CD4-positive, alpha-beta T cell treated with Interleukin-6 at 100 ng/mL for 8 hours (primary cell): ENCODE measurements around the gene ZSWIM6.

ENCODE experiments used
- DNase-seq: peaks from one replicate; pipeline ENCODE4 v3.0.0-alpha.2; 2020; ENCODE audit warnings: mixed read lengths, low spot score

Gene ZSWIM6

DNA sequence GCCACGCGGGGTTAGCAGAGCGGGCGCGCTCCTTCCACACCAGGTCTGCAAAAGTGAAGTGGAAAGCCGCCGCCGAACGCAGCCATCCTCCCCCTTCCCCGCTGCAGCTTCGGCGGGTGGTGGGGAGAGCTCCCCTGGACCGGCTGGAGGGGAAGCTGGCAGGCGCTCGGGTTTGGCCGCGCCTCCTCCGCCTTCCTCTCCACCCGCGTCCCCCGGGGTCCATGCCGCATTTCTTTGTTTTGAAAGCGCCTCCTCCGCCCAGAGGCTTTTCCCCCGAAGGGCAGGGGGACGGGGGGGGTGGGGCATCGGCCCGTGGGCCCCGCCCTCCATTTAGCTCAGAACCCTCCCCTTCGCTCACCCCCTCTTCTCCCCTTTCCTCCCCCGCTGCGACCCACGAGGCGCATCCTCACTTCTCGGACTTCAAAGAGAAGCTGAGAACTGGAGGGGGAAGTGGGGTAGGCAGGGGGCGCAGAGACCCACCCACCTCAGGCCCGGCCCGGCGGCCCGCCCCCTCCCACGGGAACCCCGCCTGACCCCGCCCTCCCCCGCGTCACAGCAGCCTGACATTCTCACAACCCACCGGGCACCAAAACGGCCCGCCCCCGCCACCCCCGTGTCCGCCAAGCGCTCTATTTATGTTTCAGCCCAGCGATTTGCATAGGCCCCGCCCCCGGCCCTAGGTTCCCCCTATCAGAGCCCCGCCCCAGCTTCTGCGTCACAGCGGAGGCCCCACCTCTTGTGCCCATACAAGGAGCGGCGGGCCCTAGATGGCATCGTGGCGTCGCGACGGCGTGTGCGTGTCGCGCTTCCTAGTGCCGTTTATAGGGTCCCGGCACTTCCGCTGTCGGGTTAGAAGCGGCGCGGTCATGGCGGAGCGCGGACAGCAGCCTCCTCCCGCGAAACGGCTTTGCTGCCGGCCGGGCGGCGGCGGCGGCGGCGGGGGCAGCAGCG is at the start of gene ZSWIM6:
Gene ZSWIM6 (plus strand): TSS at position 852 of the 951 bp plus-strand sequence. CDS start 15 bp downstream, at position 867.
- DNase-seq, result peak; percentile 99

DNA sequence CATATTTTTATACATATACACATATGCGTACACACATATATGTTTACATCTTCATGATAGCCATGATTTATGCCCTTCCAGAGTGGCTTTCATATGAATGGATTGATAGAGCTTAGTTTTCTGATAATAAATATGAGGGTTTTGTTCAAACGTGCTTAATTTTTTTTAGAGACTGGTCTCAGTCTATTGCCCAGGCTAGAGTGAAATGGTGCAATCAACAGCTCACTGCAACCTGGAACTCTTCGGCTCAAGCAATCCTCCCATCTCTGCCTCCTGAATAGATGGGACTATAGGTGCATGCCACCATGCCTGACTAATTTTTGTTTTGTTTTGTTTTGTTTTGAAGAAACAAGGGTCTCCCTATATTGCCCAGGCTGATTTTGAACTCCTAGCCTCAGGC is 48.6 kb upstream of the ZSWIM6 start:
- DNase-seq, result no peak

DNA sequence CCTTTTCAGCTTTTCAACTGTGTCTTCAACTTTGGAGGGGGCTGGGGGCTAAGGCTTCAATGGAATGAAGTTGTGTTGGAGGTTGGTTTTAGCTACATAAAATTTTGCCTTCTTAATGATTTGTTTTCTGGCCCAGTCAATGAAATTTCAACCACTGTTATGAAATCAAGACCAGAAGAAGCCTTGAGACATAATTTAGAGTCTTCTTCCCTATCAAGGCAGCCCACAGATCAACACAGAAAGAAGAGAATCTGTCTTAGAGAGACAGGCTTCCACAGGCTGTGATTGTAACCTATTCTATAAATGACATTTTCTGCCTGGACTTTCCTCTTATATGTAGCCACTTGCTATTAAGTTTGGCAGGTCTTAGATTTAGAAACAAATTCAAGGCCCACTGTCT is 46.5 kb upstream of the ZSWIM6 start:
- no peak for DNase-seq

DNA sequence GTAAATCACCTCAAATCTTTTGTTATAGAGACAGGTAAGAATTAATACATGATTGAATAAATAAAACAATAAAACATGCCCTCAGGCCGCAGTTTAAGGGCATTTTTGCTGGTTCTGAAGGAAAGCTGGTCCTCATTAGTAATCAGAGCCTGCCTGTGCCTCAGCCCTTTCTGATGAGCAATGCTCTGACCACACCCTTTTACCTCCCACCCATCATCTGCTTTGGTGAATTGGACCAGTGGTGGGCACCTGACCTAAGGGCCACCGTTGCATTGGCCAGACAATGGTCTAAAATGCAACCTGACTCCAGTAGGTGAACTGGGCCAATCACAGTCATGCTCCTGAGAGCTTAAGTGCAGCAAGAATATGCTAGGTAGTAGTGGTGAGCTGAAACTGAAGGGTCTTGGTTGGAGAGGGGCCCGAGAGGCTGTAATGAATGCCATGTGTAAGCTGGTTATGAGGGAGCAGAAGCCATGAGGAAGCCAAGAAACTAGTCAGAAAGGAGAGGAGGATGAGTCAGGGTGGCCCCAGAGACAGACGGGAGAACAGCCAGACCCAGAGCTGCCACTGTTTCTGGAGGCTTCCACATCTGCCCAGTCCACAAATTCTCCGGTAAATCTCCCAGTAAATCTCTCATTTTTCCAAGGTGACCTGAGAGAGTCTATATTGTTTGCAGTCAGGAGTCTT is 45.5 kb upstream of the ZSWIM6 start:
- DNase-seq, result no peak

DNA sequence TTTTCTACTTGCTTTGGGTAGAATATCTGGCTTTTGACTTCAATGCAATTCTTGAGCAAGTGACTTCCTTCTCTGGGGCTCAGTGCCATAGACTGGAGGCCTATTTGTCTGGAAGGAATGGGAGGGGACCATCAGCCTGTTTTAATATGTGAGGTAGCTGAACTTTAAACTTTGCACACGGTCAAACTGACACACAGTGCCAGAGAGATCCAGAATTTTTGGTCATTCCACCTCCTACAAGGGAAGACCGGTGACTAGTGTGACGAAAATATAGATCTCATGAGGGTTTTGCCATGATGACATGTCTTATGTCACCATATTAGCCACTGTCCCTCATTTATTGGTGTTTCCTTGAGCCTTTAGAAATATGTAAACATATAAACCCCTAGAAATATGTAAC is 44.6 kb upstream of the ZSWIM6 start:
- DNase-seq, result no peak

DNA sequence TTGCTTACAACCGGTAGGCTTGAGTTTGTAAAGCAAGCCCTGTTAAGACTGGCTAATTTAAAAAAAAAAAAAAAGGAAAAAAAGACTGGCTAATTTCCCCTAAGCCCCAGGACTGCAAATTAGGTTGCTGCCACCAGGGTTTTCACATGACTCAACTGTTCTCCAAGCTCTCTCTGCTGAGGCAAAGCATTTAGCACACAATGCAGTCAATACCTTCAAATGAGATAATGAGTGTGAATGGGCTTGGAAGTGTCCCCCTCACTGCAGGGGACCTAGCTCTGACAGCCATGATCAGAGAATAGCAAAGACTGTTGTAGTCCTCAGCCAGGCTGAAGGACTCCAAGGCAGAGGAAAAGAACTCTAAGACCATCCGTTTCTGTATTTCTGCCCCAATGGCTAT is 42.8 kb upstream of the ZSWIM6 start:
- DNase-seq, result no peak

DNA sequence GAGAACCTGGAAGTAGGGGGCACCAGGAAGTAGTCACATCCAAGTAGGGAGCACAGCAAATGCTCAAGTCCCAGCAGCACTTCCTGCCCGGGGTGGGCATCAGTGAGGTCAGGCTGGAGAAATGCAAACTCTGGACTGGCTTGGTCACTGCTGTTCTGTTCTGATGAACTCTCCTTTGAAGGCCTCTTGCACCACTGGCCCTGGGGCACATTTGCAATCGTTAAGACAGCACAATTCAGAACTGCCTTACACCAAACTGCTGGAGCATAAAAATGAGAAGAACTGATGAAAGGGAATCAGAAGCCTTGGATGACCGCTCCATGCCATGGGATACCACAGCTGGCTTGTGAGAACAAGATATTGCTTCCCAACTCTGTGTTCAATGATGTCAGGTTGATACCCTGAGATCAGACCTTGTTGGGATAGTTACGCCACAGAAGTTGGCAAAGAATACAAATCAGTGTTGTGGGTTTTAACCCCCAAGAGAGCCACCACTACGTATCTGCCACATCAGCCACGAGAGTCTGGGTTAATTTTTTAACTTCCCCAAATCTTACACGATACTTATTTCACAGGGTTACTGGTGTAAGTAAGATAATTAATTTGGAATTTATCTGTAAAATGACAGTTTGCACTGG is 42.3 kb upstream of the ZSWIM6 start:
- no peak for DNase-seq

DNA sequence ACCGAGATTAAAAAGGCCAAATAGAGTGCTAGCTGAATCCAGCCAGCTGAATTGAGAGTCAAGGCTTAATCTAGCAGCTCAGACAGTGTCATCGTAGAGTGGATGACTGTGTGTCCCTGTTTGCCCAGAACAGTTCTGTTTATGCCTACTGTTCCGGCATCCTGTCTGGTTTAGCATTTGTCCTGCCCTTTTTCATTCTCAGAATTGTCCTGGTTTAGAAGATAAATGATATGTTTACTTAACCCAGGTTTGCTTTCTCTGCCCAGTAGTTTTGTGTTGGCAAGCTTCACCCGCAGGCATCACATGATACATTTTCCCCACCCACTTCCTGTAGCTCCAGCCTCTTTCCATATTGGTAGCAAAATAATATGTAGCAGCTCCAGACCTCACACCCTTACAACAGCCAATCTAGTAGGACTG is 41.3 kb upstream of the ZSWIM6 start:
- DNase-seq, result no peak

DNA sequence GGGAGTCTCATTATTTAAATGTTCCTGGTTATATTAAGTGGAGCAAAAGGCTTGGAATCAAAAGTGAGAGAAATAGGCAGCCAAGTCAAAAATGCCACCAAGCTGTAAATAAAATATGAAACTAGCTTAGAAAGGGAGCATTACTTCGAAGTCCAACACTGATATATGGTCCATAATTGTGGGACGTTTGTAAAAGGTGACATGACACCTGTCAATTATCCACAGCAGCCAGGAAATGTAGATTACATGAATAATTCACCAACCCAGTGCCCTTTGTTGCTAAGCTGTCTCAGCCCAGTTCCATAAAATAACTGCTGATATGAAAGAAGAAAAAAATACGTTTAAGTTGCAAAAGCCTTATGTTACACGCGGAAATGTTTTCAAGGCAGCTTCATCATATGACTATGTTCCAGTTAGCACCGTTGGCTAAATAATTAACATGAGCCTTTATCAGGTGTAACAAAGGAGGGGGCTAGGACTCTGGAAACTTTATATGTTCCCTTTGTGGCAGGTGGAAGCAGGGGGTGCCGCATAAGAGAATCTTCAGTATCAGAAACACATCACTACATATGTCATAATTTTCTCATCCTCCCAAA is 39.9 kb upstream of the ZSWIM6 start:
- no peak for DNase-seq

DNA sequence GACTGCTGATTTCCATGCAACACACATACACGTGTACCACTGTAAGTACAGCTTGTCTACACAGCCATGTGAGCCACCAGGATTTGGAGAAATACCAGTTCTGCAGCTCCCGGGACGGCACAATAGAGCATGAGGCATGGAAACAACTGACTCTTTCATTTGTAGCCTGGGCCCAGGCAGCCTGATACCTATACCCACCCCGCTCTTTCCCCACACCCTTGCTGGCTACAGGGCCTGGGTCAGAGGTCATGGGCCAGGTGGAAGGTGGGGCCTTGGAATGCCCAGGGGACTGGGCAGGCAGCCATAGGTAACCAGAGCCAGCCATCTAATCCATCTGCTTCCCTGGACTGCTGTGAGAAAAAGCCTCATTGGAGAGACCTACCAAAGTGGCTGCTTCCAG is 39.0 kb upstream of the ZSWIM6 start:
- DNase-seq, result no peak

DNA sequence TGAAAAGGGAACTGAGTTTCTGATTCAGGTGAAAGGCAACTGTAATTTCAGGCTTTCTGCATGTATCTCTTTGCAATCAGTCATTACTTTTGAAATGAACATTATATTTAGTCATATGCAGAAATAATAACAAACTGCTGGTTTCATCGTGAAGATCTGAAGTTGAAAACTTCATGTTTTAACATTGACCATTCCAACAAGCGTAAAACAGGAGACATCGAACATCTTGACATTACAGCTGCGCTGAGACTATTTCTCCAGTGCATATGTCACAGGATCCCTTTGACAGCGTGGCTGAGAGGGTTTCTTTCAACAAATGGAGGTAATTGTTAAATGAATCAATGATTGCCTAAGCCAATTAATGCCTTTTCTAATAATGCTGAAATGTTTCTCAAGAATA is 38.2 kb upstream of the ZSWIM6 start:
- DNase-seq, result no peak

DNA sequence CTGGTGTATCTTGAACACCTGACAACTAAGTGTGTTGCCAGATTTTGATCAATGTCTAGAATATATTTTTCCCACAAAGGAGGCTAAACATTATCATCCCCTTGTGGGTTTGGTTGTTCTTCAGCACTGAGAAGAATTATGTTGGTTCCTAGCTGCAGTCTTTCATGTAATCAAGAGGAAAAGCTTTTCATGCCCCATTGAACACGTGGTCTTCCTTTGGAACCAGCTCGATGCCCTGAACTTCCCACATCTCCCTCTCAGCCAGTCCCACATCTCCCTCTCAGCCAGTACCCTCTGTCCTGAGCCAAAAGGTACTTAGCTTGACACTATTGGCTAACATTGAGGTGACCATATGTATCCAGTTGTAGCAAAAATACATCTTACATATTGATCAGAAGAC is 36.7 kb upstream of the ZSWIM6 start:
- DNase-seq, result no peak

DNA sequence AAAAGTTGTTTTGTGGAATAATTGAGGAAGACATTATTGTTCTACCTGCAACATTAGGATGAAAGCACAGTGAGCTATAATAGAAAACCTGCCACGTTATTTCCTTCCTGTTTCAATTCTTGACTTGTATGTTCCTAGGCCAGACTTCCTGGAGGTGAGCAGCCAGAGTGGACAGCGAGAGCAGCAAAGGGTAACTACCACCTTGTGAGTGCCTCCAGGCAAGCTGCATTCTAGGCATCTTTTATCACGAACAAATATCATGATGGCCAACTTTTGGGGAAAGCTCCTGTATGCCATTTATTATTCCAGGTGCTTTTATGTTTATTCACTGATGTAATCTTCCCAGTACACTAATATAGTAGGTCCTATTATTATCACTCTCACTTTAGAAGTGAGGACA is 34.0 kb upstream of the ZSWIM6 start:
- no peak for DNase-seq

DNA sequence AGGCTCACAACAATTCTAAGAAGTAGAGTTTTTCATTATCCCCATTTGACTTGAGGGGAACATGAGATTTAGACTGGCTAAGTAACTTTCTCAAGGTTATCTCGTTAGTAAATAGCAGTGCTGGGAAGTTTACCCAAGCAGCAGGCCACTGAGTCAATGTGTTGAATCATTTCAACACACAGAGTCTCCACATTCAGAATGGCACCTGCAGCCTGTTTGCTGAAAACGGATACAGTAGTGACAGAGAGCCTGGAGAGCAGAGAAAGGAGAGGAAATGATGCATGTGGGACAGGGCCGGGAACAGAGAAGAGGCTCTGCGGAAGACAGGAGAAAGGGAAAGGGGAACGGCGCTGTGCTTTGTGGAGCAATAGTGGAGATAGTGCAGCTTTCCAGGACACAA is 33.5 kb upstream of the ZSWIM6 start:
- DNase-seq, result no peak

DNA sequence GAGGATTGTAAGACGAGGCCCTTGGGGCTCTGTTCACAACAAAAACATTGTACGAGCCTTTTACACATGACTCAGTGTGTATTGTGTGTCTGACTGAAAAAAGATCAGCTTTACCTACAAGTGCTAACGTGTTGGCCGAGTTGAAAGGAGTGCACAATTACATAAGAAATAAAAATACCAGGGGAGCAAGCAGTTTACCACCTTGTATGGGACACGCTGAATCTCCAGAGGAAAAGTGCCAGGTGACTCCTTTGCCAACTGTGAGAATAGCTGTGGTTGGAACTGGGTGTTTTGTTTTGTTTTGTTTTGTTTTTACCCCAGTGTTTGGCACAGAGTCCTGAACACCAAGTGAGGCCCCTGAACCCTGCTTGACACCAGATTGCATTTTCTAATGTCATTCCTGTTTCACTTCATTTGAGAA is 32.8 kb upstream of the ZSWIM6 start:
- DNase-seq, result no peak

DNA sequence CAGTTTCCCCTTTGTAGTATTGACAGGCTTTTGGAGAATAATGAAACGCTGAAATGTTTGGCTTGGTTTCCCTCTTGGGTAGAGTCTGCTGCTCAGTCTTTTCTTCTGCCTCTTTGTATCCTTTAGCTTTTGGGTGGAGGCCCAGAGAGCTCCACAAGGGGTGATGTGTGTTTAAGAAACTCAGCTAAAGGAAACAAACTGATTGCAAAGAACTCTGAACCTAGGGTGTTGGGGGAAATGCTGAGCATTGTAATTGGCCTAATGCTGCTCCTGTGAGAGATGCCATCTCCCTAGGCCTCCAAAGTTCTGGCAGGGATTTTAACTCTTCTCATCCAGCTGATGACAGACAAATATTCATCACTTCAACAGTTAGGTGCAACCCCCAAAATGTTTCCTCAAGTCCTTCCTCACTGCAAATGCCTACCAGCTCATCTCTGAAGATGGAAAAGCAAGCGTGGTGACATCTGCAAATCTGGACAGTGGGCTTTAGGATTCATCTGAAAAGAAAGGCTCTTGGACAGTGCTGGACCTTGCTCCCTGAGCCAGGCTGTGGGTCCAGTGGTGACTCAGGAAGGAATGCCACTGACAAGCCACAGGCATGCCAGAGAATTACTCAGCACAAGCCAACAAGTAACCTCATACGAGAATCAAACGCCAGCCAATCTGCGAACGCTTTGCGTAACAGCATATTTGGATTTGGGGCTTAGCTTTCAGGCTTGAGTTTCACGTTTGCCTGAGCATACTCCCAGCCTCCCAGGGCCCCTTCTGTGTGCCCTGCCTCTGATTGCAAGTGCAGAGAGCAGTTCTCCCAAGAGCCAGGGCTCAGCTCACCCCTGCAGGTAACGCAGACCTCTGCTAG is 30.5 kb upstream of the ZSWIM6 start:
- DNase-seq, result no peak

DNA sequence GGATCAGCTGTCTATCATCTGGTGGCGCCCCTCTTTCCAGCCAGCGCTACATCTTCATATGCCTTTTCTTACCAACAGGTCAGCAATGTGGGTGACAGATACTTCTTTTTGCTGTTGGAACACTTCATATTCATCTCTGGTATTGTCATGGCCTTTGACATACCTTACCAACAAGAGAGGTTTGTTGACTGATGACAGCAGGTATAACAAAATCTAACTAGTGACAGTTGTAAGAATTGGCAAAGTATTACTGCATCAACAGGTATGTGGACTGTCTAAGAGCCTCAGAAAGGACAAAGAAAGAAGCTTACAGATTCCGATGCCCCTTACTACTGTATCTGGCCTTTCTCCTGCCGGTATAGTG is 29.9 kb upstream of the ZSWIM6 start:
- DNase-seq, result no peak

DNA sequence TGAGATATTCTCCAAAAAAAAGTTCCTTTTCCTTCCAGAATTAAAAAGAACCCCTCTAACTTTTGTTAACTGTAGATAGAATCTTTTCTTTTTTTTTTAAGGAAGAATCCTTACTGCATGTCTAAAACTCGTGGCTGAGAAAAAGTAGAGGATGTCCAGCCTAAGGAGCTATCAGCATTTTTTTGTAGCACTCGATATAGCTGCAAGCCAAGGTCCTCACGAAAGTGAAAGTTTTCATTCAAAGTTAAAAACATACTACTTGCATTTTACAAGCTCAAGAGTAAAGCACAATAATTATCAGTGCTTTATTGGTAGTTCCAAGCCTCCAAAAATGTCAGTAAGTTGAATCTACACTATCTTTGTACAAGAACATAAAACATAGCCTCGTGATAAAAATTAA is 28.7 kb upstream of the ZSWIM6 start:
- no peak for DNase-seq

DNA sequence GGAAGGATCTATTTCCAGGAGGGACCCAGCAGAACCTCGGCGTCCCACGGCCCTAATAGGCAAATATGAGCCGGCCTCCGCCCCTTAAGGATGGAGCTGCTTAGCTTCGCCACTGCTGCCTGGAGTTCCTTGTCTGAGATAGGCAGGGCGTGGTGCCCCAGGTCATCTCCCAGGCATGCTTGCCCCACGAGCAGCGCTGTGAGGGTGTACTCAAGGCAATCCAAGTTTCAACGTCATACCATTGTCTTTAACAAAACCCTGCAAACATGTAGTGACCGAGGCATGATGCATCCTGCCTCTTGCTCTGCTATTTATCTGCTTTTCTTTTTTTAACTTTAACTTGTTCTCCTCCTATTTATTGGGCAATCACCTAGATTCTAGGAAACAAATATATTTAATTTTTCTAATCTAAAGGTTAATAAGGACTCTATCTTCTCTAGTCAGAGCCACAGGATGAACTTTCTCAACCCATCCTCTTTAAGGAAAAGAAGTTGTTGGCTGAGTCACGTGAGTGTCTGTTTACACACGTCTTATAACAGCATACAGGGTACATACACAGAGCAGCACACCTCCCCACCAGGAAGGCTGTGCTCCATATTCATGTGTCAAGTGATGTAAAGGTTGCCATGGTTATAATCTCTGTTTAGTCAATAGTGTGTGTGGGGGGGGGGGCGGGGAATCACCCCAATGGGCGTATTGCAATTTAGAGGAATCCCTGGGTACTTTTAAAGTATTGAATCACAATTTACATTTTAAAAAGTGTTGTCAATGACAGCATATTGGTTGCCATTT is 27.3 kb upstream of the ZSWIM6 start:
- DNase-seq, result no peak

DNA sequence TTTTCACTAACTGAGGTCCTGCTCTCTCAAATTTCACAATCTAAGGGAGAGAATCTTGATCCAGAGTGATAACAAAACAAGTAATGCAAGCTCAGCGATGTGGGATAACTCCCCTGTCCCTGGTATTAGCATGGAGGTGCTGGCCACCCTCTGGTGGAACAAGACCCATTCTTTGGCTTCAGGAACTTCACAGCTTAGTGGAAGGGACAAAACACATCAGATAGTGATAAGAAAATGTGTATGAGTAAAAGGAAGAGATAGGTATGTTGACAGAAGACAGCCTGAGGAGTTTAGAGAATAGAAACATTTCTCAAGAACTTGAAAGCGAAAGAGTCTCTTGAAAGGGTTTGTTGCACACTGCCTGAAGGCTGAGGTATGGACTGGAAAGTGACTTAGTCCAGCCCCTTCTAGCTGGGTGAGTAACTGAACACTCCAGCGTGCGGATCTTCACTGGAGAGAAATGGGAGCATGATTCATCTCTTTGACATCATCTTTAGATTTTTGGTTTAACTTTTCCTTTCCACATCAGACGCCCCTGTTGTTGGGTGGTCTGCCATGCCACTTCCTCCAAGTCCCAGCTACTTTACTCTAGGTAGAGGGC is 25.4 kb upstream of the ZSWIM6 start:
- DNase-seq, result no peak
